Measurements from ENCODE around the gene CNTN4. TPM values are rescaled to one million over a fixed set of nuclear protein-coding genes. Genes with fewer than 3 reads are reported as not detected.

The CNTN4 gene
- total RNA-seq, 3 donors from 2014 or later: not detected

DNA sequence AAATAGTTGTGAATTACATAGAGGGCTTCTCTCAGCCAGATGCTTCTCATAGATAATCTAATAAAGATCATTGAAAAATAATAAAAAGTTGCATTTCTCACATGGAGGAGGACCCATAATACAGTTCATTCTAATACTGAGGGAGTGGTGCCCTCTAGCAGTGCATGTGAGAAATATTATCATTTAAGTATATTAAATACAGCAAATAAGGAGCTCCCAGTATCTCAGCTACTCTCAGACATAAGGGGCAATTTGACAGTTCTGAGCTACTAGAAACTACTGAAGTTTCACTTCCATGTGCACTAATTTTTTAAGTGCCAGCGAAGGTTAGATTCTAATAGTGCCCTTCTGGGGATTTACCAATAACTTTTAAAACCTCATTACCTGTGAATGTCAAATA lies 823.2 kb downstream of the CNTN4 start:
- no peak for ATAC-seq
- Mint-ChIP-seq H3K9me3 (no peaks in the 10 kb centered on the region), H3K4me1 (ENCODE audit: low read depth) (no peaks in the 10 kb centered on the region), H3K36me3 (ENCODE audit: insufficient read depth) (no peaks in the 10 kb centered on the region), H3K27me3 (ENCODE audit: low read depth) (peaks cover 3% of the 10 kb centered on the region), H3K4me3 (no peak overlapping the region)
- DNase-seq: no peak

DNA sequence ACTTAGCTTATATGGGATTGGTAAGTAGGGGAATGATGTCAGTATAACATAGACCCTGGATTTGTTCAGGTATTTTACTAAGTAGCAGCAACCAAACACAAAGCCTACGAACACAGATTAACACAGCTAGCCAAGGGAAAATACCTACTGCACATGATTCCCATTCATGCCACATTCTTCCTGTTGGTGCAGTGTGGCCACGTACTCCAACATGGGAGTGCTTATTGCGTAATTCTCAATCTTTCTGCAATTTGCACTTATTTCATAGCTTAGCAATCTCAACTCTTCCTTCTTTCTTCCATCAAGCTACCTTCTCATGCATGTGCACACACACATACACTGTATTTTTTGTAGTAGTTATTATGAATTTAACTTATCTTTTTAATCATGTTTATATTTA lies 824.7 kb downstream of the CNTN4 start:
- H3K27me3 Mint-ChIP-seq (ENCODE audit: low read depth): peaks cover 3% of the 10 kb centered on the region
- no peak for ATAC-seq
- H3K4me1 Mint-ChIP-seq (ENCODE audit: low read depth): no peaks in the 10 kb centered on the region
- H3K4me3 Mint-ChIP-seq: no peak overlapping the region
- no peaks in the 10 kb centered on the region for H3K36me3 Mint-ChIP-seq (ENCODE audit: insufficient read depth)
- no peak for DNase-seq
- H3K9me3 Mint-ChIP-seq: no peaks in the 10 kb centered on the region

DNA sequence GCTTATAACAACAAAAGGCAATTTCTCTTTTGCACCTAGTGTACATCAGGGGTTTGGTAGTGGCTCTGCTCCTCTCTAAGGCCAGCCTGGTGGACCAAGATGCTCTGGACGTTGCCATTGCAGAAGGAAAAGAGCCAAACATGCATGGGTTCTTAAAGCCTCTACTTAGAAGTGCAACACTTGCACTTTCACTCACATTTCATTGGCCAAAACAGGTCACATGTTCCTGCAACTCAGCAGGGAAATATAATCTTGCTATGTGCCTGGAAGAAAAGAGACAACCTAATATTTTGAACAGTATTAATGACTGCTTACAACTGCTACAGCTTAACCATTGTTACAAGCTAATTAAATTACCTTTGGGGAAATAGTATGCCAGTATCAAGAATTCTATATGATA lies 828.6 kb downstream of the CNTN4 start:
- Mint-ChIP-seq H3K36me3 (ENCODE audit: insufficient read depth) (no peaks in the 10 kb centered on the region), H3K4me1 (ENCODE audit: low read depth) (no peaks in the 10 kb centered on the region), H3K4me3 (no peak overlapping the region), H3K27me3 (ENCODE audit: low read depth) (peaks cover 3% of the 10 kb centered on the region), H3K9me3 (no peaks in the 10 kb centered on the region)
- ATAC-seq (no peak), DNase-seq (no peak)

DNA sequence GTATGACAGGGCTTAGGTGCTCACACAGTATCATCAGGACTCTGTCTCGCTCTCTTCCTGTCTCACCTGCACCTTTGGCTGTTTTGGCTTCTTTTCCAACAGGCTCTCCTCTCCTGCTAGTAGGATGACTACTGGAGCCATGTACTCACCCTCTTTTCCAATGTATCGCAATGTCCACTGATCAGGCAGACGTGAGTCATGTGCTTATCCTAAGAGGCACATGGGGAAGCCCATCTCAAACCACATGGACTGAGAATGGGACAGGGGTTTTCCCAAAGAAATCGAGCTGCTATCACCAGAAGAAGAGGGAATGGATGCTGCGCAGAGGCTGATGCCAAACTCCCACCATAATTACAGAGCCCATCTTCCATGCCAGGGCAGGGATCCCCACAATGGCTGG lies 830.9 kb downstream of the CNTN4 start:
- H3K27me3 Mint-ChIP-seq (ENCODE audit: low read depth): no peaks in the 10 kb centered on the region
- no peak overlapping the region for H3K4me3 Mint-ChIP-seq
- H3K9me3 Mint-ChIP-seq: no peaks in the 10 kb centered on the region
- no peaks in the 10 kb centered on the region for H3K4me1 Mint-ChIP-seq (ENCODE audit: low read depth)
- no peaks in the 10 kb centered on the region for H3K36me3 Mint-ChIP-seq (ENCODE audit: insufficient read depth)
- DNase-seq (no peak), ATAC-seq (no peak)

DNA sequence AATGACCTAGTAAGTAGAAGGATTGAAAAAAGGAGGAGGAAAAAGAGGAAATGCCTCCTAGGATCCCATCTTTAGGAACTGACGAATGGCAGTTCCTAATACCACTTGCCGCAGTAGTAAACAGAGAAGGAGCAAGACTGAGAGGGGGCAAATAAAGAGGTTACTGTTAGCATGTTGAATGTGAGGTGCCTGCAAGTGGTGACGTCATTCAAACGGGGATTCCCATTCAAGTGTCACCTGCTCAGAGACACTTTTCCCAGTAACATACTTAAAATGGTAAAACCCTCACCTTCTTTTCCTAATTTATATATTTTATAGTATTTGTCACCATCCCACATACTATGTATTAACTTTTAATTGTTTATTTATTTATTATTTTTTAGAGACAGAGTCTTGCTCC lies 832.6 kb downstream of the CNTN4 start:
- ATAC-seq: no peak
- no peak overlapping the region for H3K4me3 Mint-ChIP-seq
- H3K27me3 Mint-ChIP-seq (ENCODE audit: low read depth): no peaks in the 10 kb centered on the region
- no peak for DNase-seq
- H3K36me3 Mint-ChIP-seq (ENCODE audit: insufficient read depth): no peaks in the 10 kb centered on the region
- no peaks in the 10 kb centered on the region for H3K4me1 Mint-ChIP-seq (ENCODE audit: low read depth)
- no peaks in the 10 kb centered on the region for H3K9me3 Mint-ChIP-seq

DNA sequence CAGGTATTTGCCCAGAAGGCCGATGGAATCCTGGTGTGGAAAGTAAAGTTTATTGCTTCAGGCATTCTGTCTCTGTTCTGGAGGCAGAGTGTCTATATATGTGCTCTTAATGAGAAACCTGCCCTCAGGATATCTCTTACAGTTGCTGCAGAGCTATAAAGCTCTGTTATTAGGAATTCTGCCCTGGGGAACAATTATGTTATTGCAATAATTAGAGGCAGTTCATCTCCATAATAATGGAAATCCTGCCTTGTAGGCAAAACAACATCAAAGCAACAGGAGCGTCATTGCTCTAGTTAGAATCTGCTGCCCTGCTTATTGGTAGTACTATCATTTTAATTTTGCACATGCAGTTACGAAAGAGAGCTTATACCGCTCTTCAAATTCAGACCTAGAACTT lies 835.9 kb downstream of the CNTN4 start:
- H3K4me3 Mint-ChIP-seq: no peak overlapping the region
- H3K27me3 Mint-ChIP-seq (ENCODE audit: low read depth): peaks cover 5% of the 10 kb centered on the region
- no peak for ATAC-seq
- H3K36me3 Mint-ChIP-seq (ENCODE audit: insufficient read depth): no peaks in the 10 kb centered on the region
- H3K9me3 Mint-ChIP-seq: no peaks in the 10 kb centered on the region
- no peak for DNase-seq
- no peaks in the 10 kb centered on the region for H3K4me1 Mint-ChIP-seq (ENCODE audit: low read depth)

DNA sequence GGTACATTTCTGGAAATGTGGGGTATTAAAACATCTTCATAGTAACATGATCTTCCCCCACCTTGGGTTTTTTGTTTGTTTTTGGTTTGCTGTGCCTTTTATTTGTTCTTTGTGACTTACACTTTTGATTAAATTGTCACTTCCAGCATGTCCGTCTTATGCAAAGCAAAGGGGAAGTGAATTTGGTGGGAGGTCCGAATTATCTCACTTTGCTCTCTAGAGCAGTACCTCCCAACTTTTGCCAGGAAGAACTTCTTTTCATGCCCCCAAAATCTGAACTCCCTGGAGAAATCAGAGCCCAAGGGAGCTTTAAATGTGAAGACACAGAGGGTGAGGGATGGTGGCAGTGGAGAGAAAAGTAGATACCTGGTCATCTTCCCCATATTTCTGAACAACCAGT lies 838.4 kb downstream of the CNTN4 start:
- Mint-ChIP-seq H3K36me3 (ENCODE audit: insufficient read depth) (no peaks in the 10 kb centered on the region), H3K27me3 (ENCODE audit: low read depth) (peaks cover 15% of the 10 kb centered on the region), H3K9me3 (no peaks in the 10 kb centered on the region), H3K4me1 (ENCODE audit: low read depth) (no peaks in the 10 kb centered on the region), H3K4me3 (no peak overlapping the region)
- no peak for ATAC-seq
- DNase-seq: no peak

DNA sequence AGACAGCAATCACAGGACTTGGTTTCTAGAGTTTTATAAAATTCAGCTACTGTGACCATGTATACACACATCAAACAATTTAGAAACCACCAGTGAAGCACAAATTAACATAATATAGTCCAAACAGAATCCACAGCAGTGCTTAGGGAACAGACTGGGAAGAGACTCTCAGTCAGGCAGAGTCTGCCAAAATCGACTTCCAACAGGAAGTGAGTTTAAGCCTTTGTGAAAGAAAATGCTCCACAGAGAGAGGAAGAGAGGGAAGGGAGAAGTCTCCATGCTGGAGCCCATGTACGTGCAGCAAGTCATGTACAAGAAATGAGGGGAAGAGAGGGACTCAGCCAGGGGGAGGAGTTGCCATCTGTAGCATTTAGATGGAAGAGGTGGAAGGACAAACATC lies 838.9 kb downstream of the CNTN4 start:
- H3K4me3 Mint-ChIP-seq: no peak overlapping the region
- no peaks in the 10 kb centered on the region for H3K36me3 Mint-ChIP-seq (ENCODE audit: insufficient read depth)
- DNase-seq (no peak), ATAC-seq (no peak)
- no peaks in the 10 kb centered on the region for H3K4me1 Mint-ChIP-seq (ENCODE audit: low read depth)
- H3K9me3 Mint-ChIP-seq: no peaks in the 10 kb centered on the region
- peaks cover 15% of the 10 kb centered on the region for H3K27me3 Mint-ChIP-seq (ENCODE audit: low read depth)

DNA sequence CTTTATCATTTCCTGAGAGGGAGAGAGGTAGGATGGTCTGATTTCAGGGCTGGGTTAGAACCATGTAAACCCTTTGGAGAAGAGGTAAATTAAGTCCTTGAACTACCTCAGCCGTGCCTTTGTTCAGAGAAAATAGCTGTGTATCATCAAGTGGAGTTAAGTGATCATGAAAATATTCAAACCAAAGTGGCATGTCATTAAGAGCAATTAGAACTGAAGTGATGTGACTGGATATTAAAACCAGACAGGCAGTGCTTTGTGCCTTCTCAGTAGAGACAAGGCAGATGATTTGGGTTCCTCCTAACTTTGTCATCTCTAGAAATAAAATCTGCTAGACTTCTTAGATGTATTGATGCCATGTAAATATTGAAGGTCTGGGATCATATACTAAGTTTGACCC lies 840.0 kb downstream of the CNTN4 start:
- ATAC-seq (no peak), DNase-seq (no peak)
- Mint-ChIP-seq H3K36me3 (ENCODE audit: insufficient read depth) (no peaks in the 10 kb centered on the region), H3K4me3 (no peak overlapping the region), H3K9me3 (no peaks in the 10 kb centered on the region), H3K27me3 (ENCODE audit: low read depth) (peaks cover 15% of the 10 kb centered on the region), H3K4me1 (ENCODE audit: low read depth) (no peaks in the 10 kb centered on the region)

DNA sequence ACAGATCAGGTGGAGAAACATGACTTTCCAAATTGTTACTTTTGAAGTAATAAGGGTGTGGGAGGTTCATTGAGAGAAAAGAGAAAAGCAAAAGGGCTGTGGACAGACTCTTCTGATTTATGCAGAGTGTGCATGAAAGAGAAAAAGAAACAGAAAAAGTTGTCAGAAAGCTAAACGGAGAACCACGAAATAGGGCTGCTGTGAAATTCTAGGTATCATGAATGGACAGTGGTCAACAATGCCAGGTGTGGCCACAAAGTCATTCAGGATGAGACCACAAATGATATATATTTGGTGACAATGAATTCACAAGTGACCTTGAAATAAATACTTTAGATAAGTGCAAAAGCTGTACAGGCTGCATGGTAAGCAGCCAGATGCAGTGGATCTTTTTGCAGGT lies 841.4 kb downstream of the CNTN4 start:
- Mint-ChIP-seq H3K27me3 (ENCODE audit: low read depth) (peaks cover 15% of the 10 kb centered on the region), H3K4me3 (no peak overlapping the region), H3K9me3 (no peaks in the 10 kb centered on the region), H3K4me1 (ENCODE audit: low read depth) (no peaks in the 10 kb centered on the region), H3K36me3 (ENCODE audit: insufficient read depth) (no peaks in the 10 kb centered on the region)
- ATAC-seq (no peak), DNase-seq (no peak)

DNA sequence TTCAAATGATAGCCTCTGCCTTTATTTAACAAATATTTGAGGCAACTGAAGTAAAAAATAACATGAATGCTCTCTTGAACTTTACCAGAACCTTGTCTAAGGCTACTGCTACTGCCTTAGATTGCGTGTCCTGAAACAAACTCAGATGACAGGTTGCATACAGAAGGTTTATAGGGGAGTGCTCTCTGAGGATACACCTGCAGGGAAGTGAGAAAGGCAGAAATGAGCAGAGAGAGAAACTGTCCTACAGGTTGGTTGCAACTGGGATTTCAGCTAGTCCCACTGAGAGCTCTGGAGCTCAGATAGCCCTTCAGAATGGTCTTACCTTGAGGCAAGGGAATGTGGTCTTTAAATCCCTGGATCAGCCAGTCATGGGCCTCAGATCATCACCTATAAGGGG lies 846.0 kb downstream of the CNTN4 start:
- Mint-ChIP-seq H3K27me3 (ENCODE audit: low read depth) (peaks cover 14% of the 10 kb centered on the region), H3K4me3 (no peak overlapping the region), H3K9me3 (no peaks in the 10 kb centered on the region), H3K4me1 (ENCODE audit: low read depth) (no peaks in the 10 kb centered on the region), H3K36me3 (ENCODE audit: insufficient read depth) (no peaks in the 10 kb centered on the region)
- ATAC-seq (no peak), DNase-seq (no peak)

DNA sequence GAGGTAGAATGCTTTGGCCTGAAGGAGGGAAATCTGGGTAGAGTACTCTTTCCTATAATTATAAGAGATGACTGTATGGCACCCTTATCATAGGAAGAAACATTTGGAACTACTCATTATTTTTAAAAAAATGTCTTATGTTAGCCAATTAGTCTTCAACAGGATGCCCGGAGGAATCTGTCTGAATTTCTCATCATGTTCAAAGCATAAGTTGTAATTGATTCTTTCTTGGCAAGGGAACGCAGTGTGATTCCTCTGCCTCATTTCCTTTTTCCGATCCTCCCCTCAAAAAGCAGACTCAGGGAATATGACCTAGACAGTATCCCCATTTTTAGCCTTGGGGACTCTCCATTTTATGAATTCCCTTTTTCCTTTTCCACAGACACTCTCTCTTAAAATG lies 846.5 kb downstream of the CNTN4 start:
- H3K27me3 Mint-ChIP-seq (ENCODE audit: low read depth): peaks cover 9% of the 10 kb centered on the region
- H3K4me3 Mint-ChIP-seq: no peak overlapping the region
- no peaks in the 10 kb centered on the region for H3K9me3 Mint-ChIP-seq
- no peaks in the 10 kb centered on the region for H3K36me3 Mint-ChIP-seq (ENCODE audit: insufficient read depth)
- ATAC-seq: no peak
- no peaks in the 10 kb centered on the region for H3K4me1 Mint-ChIP-seq (ENCODE audit: low read depth)
- no peak for DNase-seq

DNA sequence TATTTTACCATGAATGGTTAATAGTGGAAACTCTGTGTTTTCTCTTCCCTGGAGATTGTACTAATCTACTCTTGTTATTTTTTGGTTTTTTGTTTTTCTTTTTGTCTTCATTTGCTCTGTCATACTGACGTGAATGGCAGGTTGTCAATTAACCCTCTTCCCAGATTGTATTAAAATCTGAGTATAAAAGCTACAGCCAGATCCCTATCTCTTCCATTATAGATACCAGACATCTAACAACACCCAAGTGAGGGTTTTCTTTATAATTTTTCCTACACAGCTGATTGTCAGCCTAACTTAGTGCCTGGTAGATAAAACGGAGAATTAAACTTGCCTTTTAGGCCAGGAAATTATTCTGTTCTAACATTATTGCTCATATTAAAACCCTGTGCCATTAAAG lies 848.9 kb downstream of the CNTN4 start:
- no peak for DNase-seq
- peaks cover 4% of the 10 kb centered on the region for H3K27me3 Mint-ChIP-seq (ENCODE audit: low read depth)
- no peak overlapping the region for H3K4me3 Mint-ChIP-seq
- H3K4me1 Mint-ChIP-seq (ENCODE audit: low read depth): no peaks in the 10 kb centered on the region
- no peaks in the 10 kb centered on the region for H3K36me3 Mint-ChIP-seq (ENCODE audit: insufficient read depth)
- no peaks in the 10 kb centered on the region for H3K9me3 Mint-ChIP-seq
- ATAC-seq: no peak

DNA sequence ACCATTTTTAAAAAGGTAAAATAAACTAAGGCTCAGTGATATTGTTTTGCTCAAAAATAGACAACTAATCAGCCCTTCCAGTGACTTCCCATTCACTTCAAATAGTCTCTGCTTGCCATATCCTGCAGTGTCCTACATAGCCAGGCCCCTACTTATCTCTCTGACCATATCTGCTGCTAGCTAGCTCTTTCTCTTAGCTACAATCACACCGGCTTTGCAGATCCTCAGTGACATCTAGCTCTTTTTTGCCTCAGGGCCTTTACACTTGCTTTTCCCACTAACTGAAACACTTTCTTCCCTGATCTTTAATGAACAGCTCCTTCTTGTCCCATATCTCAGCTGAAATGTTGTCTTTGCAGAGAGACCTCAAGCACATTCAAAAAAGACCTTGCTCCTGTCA lies 850.2 kb downstream of the CNTN4 start:
- Mint-ChIP-seq H3K36me3 (ENCODE audit: insufficient read depth) (no peaks in the 10 kb centered on the region), H3K4me1 (ENCODE audit: low read depth) (no peaks in the 10 kb centered on the region), H3K27me3 (ENCODE audit: low read depth) (peaks cover 4% of the 10 kb centered on the region), H3K9me3 (no peaks in the 10 kb centered on the region), H3K4me3 (no peak overlapping the region)
- ATAC-seq: no peak
- no peak for DNase-seq

DNA sequence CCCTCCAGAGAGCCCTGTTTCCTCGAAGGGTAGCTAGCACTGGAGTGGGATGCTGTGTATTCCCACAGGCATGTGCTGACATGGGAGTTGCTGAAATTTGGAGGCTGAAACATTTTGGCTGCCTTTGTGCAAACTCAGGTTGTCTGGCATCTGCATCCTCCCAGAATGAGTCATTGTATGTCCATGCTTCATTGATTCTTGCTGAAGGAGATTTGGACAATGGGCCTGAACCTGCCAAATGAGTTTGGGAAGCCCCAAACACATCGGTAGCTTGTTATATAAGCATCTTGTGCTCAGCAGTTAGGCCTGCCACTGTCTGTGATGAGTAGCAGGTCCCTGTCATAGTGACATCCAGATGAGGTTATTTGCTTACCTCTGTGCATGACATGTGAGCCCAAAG lies 851.5 kb downstream of the CNTN4 start:
- no peak for DNase-seq
- H3K4me1 Mint-ChIP-seq (ENCODE audit: low read depth): no peaks in the 10 kb centered on the region
- H3K27me3 Mint-ChIP-seq (ENCODE audit: low read depth): peaks cover 4% of the 10 kb centered on the region
- H3K9me3 Mint-ChIP-seq: no peaks in the 10 kb centered on the region
- no peak overlapping the region for H3K4me3 Mint-ChIP-seq
- H3K36me3 Mint-ChIP-seq (ENCODE audit: insufficient read depth): no peaks in the 10 kb centered on the region
- no peak for ATAC-seq

DNA sequence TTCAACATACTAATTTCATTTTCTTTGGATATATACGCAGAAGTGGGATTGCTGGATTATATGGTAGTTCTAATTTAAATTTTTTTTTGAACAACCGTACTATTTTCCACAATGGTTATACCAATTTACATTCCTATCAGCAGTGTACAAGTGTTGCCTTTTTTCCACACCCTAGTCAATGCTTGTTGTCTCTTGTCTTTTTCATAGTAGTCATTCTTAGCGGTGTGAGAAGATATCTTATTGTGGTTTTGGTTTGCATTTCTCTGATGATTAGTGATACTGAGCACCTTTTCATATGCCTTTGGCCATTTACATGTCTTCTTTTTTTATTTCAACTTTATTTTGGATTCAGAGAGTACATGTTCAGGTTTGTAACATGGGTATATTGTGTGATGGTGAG lies 858.4 kb downstream of the CNTN4 start:
- DNase-seq (no peak), ATAC-seq (no peak)
- no peaks in the 10 kb centered on the region for H3K9me3 Mint-ChIP-seq
- H3K36me3 Mint-ChIP-seq (ENCODE audit: insufficient read depth): no peaks in the 10 kb centered on the region
- H3K4me1 Mint-ChIP-seq (ENCODE audit: low read depth): no peaks in the 10 kb centered on the region
- H3K27me3 Mint-ChIP-seq (ENCODE audit: low read depth): peaks cover 2% of the 10 kb centered on the region
- H3K4me3 Mint-ChIP-seq: no peak overlapping the region

All from activated T-cell treated with anti-CD3 and anti-CD28 coated beads, Interleukin-2, amount 50 U/mL, for 4 hours (primary cell).